ENCODE measurements around the gene SH3GL1.

SH3GL1 gene

GRCh38 chr19:4425537-4425936 lies 25.2 kb upstream of the SH3GL1 start:
- TF ChIP-seq CTCF (IDR thresholded peaks at IDR 0.05; ENCODE audit: low read depth, low read length, missing control alignments): no peak
- DNase-seq (ENCODE audit: low read depth): no peak
- no peak overlapping the region for H3K4me3 ChIP-seq (ENCODE audit: low read depth, low read length)

GRCh38 chr19:4423416-4424126 lies 23.2 kb upstream of the SH3GL1 start:
- DNase-seq (ENCODE audit: low read depth): no peak
- no peak overlapping the region for H3K4me3 ChIP-seq (ENCODE audit: low read depth, low read length)
- no peak for TF ChIP-seq CTCF (IDR thresholded peaks at IDR 0.05; ENCODE audit: low read depth, low read length, missing control alignments)

GRCh38 chr19:4416268-4416667 lies 15.9 kb upstream of the SH3GL1 start:
- H3K4me3 ChIP-seq (ENCODE audit: low read depth, low read length): no peak overlapping the region
- no peak for TF ChIP-seq CTCF (IDR thresholded peaks at IDR 0.05; ENCODE audit: low read depth, low read length, missing control alignments)
- DNase-seq (ENCODE audit: low read depth): no peak

GRCh38 chr19:4415352-4415751 lies 15.0 kb upstream of the SH3GL1 start:
- H3K4me3 ChIP-seq (ENCODE audit: low read depth, low read length): no peak overlapping the region
- DNase-seq (ENCODE audit: low read depth): no peak
- no peak for TF ChIP-seq CTCF (IDR thresholded peaks at IDR 0.05; ENCODE audit: low read depth, low read length, missing control alignments)

- TF ChIP-seq CTCF (IDR thresholded peaks at IDR 0.05; ENCODE audit: low read depth, low read length, missing control alignments): no peak
- DNase-seq (ENCODE audit: low read depth): no peak
These were observed 14.5 kb upstream of the SH3GL1 start for GRCh38 chr19:4414800-4415321.

GRCh38 chr19:4414144-4414799 lies 13.9 kb upstream of the SH3GL1 start:
- no peak for TF ChIP-seq CTCF (IDR thresholded peaks at IDR 0.05; ENCODE audit: low read depth, low read length, missing control alignments)
- DNase-seq (ENCODE audit: low read depth): no peak
- H3K4me3 ChIP-seq (ENCODE audit: low read depth, low read length): no peak overlapping the region

More at GRCh38 chr19:4414800-4415321, 14.5 kb upstream of the SH3GL1 start:
- no peak overlapping the region for H3K4me3 ChIP-seq (ENCODE audit: low read depth, low read length)
